Breast epithelium (tissue), 4 donors: ENCODE measurements around the gene FTSJ3. TPM values are rescaled to one million over a fixed set of nuclear protein-coding genes. Genes with fewer than 3 reads are reported as not detected.

Source experiments
- DNase-seq, 2 donors: peaks; one replicate each; pipeline ENCODE4 v3.0.0-alpha.2; 2019; ENCODE audit warnings: low spot score in 2 of 2
- H3K27ac ChIP-seq, 2 donors: fragments of 200-600 bp; sonication (generic) in 1 of 2; one replicate each; pipeline ENCODE4 v1.5.1; 2016 to 2019; ENCODE audit warnings: mild to moderate bottlenecking in 1 of 2
- H3K27me3 ChIP-seq, 2 donors: fragments of 200-600 bp; sonication (generic) in 1 of 2; one replicate each; pipeline versions ENCODE4 v1.5.1 to v1.6.0; 2017 to 2019; ENCODE audit warnings: control low read depth in 1 of 2, mild to moderate bottlenecking in 1 of 2
- H3K36me3 ChIP-seq: fragments of 200-600 bp; one replicate; pipeline ENCODE4 v1.5.1; 2019
- H3K4me1 ChIP-seq, 2 donors: fragments of 200-600 bp; sonication (generic); one replicate each; pipeline ENCODE4 v1.5.1; 2016 to 2019; ENCODE audit warnings: control low read depth in 1 of 2
- H3K4me3 ChIP-seq, 3 donors: fragments of 200-600 bp; sonication (generic); 1 replicate in 2 of 3; 2 replicates in 1 of 3; pipeline ENCODE4 v1.5.1; 2016 to 2019; ENCODE audit warnings: mild to moderate bottlenecking in 3 of 3, moderate library complexity in 2 of 3
- H3K9me3 ChIP-seq, 2 donors: fragments of 200-600 bp; sonication (generic) in 1 of 2; one replicate each; pipeline ENCODE4 v1.5.1; 2016 to 2019; ENCODE audit warnings: control low read depth in 1 of 2
- POLR2A ChIP-seq: fragments of 450-650 bp; IDR thresholded peaks from one replicate; pipeline ENCODE4 v1.6.1; 2016; ENCODE audit warnings: antibody characterized with exemption, mild to moderate bottlenecking, moderate library complexity
- POLR2AphosphoS5 ChIP-seq, 3 donors: sonication (generic); formaldehyde crosslinking; IDR thresholded peaks; one replicate each; pipeline ENCODE4 v1.6.1; 2017; ENCODE audit warnings: antibody characterized with exemption in 3 of 3
- intact Hi-C: fragments of 100-400 bp; cut with DNase I; formaldehyde crosslinking; loops from one replicate; pipeline ENCODE4 v1.15.1; 2023; ENCODE audit warnings: low total_unique reads
- total RNA-seq, 3 donors: library from RNA; depleted of rRNA; stranded (reverse); fragments of >200 nt; gene quantifications; one replicate each; pipeline ENCODE4 v1.1.0, GENCODE V29; 2016
- TF ChIP-seq, protein P1 (sequence below), 3 donors: fragments of 450-650 bp; IDR thresholded peaks; one replicate each; pipeline ENCODE4 v1.5.1; 2016 to 2017; ENCODE audit warnings: antibody characterized with exemption in 3 of 3, mild to moderate bottlenecking in 3 of 3, moderate library complexity in 3 of 3

The FTSJ3 gene
- total RNA-seq, 3 donors from 2014 or later, result 55.4 to 78.7 (median 59.1) TPM

DNA sequence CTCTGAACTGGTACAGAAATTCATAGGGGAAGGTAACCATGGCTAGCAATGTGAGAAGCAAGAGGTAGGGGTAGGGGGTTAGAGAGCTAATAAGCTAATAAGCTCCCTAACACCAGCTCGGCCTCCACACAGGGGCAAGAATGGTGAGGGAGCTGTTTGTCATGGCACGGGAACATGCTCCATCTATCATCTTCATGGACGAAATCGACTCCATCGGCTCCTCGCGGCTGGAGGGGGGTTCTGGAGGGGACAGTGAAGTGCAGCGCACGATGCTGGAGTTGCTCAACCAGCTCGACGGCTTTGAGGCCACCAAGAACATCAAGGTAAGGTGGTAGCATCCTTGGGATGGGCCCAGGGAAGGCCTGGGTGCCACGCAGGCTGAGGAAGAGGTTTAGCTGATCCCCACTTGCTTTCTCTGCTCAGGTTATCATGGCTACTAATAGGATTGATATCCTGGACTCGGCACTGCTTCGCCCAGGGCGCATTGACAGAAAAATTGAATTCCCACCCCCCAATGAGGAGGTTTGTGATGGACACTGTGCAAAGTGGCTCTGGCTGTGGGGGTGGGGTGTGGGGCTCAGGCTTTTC, 3.5 kb upstream of the FTSJ3 start:
- no peaks in the 10 kb centered on the region for H3K9me3 ChIP-seq
- no peaks in the 10 kb centered on the region for H3K27me3 ChIP-seq
- H3K4me3 ChIP-seq, result no peak overlapping the region
- no peak for TF ChIP-seq POLR2A
- H3K36me3 ChIP-seq, result no peaks in the 10 kb centered on the region
- no peak overlapping the region for H3K27ac ChIP-seq
- intact Hi-C loops, result no loop called here
- DNase-seq, result no peak
- peaks cover 4 to 17% of the 10 kb centered on the region in 2 donors for H3K4me1 ChIP-seq

DNA sequence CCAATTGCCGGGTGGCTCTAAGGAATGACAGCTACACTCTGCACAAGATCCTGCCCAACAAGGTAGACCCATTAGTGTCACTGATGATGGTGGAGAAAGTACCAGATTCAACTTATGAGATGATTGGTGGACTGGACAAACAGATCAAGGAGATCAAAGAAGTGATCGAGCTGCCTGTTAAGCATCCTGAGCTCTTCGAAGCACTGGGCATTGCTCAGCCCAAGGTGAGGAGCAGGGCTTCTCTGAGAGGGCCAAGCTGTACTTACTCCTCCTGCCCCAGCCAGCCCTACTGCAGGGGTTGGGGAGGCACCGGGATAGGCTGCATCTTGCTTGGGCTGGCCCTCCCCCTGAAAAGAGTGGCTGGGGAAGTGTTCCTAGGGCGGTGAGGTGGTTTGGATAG, 2.8 kb upstream of the FTSJ3 start:
- Histone ChIP-seq H3K27me3 (no peaks in the 10 kb centered on the region), H3K9me3 (no peaks in the 10 kb centered on the region), H3K4me1 (peaks cover 4 to 22% of the 10 kb centered on the region in 2 donors), H3K27ac (peak overlapping the region in 1 of 2 donors; percentile 4), H3K36me3 (no peaks in the 10 kb centered on the region), H3K4me3 (no peak overlapping the region)
- DNase-seq, result no peak
- TF ChIP-seq POLR2AphosphoS5 (IDR thresholded peaks at IDR 0.05) (no peak), POLR2A (no peak)
- TF ChIP-seq, protein P1, sequence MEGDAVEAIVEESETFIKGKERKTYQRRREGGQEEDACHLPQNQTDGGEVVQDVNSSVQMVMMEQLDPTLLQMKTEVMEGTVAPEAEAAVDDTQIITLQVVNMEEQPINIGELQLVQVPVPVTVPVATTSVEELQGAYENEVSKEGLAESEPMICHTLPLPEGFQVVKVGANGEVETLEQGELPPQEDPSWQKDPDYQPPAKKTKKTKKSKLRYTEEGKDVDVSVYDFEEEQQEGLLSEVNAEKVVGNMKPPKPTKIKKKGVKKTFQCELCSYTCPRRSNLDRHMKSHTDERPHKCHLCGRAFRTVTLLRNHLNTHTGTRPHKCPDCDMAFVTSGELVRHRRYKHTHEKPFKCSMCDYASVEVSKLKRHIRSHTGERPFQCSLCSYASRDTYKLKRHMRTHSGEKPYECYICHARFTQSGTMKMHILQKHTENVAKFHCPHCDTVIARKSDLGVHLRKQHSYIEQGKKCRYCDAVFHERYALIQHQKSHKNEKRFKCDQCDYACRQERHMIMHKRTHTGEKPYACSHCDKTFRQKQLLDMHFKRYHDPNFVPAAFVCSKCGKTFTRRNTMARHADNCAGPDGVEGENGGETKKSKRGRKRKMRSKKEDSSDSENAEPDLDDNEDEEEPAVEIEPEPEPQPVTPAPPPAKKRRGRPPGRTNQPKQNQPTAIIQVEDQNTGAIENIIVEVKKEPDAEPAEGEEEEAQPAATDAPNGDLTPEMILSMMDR (IDR thresholded peaks at IDR 0.05), result no peak
- intact Hi-C loops, result no loop called here

GRCh38 chr17:63828936-63829335, 1.5 kb upstream of the FTSJ3 start:
- no peaks in the 10 kb centered on the region for H3K36me3 ChIP-seq
- H3K4me1 ChIP-seq, result peaks cover 4 to 22% of the 10 kb centered on the region in 2 donors
- no peak for DNase-seq
- intact Hi-C loops, result no loop called here
- no peaks in the 10 kb centered on the region for H3K9me3 ChIP-seq
- H3K27me3 ChIP-seq, result no peaks in the 10 kb centered on the region
- peak overlapping the region in 1 of 3 donors; percentile 96 for H3K4me3 ChIP-seq
- TF ChIP-seq, protein P1 (IDR thresholded peaks at IDR 0.05), result no peak
- no peak for TF ChIP-seq POLR2AphosphoS5 (IDR thresholded peaks at IDR 0.05)
- TF ChIP-seq POLR2A, result no peak
- peak overlapping the region; percentile 7 to 95 for H3K27ac ChIP-seq

- Histone ChIP-seq H3K4me3 (peak overlapping the region; percentile 65 to 96 (median 76)), H3K36me3 (no peaks in the 10 kb centered on the region), H3K4me1 (peaks cover 4 to 22% of the 10 kb centered on the region in 2 donors), H3K9me3 (no peaks in the 10 kb centered on the region), H3K27ac (peak overlapping the region; percentile 92 to 95), H3K27me3 (no peaks in the 10 kb centered on the region)
- DNase-seq, result no peak
- intact Hi-C loops, result no loop called here
- TF ChIP-seq POLR2A (no peak), POLR2AphosphoS5 (IDR thresholded peaks at IDR 0.05) (no peak)
- TF ChIP-seq, protein P1 (IDR thresholded peaks at IDR 0.05), result no peak
Observed at GRCh38 chr17:63827801-63828221, 348 bp upstream of the FTSJ3 start.

DNA sequence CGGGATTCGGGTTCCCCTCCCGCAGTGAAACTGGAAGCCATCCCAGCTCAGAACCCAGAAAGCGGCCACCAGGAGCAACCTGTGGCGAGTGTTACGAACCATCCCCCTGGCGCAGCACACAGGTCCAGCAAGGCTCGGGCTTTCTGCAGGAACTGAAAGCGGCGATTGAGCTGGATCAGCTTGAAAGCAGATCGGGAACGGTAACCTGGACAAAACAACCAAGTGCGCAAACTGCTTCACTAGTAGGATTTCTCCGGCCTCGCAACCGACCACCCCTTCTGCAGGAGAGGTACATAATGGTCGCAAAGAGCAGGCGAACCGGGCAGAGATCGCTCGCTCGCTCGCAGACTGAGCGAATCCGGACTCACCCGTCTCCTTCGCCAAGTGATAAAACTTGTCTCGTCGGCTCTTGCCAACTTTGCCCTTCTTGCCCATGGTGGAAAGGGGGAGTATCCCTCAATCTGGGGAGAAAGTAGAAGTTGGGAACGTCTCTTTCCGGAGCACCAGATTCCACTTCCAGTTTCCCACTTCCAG, 928 bp downstream of the FTSJ3 start:
- Histone ChIP-seq H3K9me3 (no peaks in the 10 kb centered on the region), H3K27ac (peak overlapping the region; percentile 92 to 95), H3K27me3 (no peaks in the 10 kb centered on the region), H3K4me3 (peak overlapping the region; percentile 65 to 96 (median 76)), H3K36me3 (peaks cover 2% of the 10 kb centered on the region), H3K4me1 (peaks cover 4 to 22% of the 10 kb centered on the region in 2 donors)
- no peak for DNase-seq
- TF ChIP-seq POLR2A (no peak), POLR2AphosphoS5 (IDR thresholded peaks at IDR 0.05) (no peak)
- TF ChIP-seq, protein P1 (IDR thresholded peaks at IDR 0.05), result no peak
- intact Hi-C loops, result no loop called here
